ENCODE results near the gene ATP6V1C2.

GRCh38 chr2:10810202-10811161 lies 89.1 kb downstream of the ATP6V1C2 start:
- TF ChIP-seq, protein P1, sequence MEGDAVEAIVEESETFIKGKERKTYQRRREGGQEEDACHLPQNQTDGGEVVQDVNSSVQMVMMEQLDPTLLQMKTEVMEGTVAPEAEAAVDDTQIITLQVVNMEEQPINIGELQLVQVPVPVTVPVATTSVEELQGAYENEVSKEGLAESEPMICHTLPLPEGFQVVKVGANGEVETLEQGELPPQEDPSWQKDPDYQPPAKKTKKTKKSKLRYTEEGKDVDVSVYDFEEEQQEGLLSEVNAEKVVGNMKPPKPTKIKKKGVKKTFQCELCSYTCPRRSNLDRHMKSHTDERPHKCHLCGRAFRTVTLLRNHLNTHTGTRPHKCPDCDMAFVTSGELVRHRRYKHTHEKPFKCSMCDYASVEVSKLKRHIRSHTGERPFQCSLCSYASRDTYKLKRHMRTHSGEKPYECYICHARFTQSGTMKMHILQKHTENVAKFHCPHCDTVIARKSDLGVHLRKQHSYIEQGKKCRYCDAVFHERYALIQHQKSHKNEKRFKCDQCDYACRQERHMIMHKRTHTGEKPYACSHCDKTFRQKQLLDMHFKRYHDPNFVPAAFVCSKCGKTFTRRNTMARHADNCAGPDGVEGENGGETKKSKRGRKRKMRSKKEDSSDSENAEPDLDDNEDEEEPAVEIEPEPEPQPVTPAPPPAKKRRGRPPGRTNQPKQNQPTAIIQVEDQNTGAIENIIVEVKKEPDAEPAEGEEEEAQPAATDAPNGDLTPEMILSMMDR (IDR thresholded peaks at IDR 0.05) = no peak
- TF ChIP-seq POLR2A (IDR thresholded peaks at IDR 0.05) = no peak
